HCT116 (cell line): Measurements from ENCODE around the gene DENND4A. TPM values are rescaled to one million over a fixed set of nuclear protein-coding genes. Genes with fewer than 3 reads are reported as not detected.

ENCODE experiments used
- ATAC-seq: fragments of 200-7000 bp; cut with Tn5 transposase; 2 replicates; pipeline ENCODE4 v1.9.1; 2020; ENCODE audit warnings: mild to moderate bottlenecking, moderate library complexity
- BruUV-seq: library from RNA; stranded (reverse); fragments of 400-500 nt; replicated peaks from 2 replicates; lab custom pipeline; 2021; lab: Mats Ljungman, UMichigan
- CTCF ChIA-PET: fragments of 300-600 bp; sonication (Branson Sonifier 250); formaldehyde crosslinking; loops from one replicate; lab custom pipeline; 2021; ENCODE audit warnings: antibody characterized with exemption; lab: Charles Lee
- POLR2A ChIA-PET: fragments of 300-600, 350-600 bp; sonication (Branson Sonifier 250); formaldehyde crosslinking; loops from one replicate; lab custom pipeline; 2021; ENCODE audit warnings: antibody characterized with exemption; lab: Charles Lee
- RAD21 ChIA-PET, 2 experiments: fragments of 300-600 bp; sonication (Branson Sonifier 250); formaldehyde crosslinking; loops; one replicate each; lab custom pipeline; 2023; ENCODE audit warnings: low total read pairs in 2 of 2; ENCODE audit not compliant: uncharacterized antibody in 2 of 2, unreplicated experiment in 2 of 2, low non-redundant PET in 1 of 2; lab: Charles Lee
- DNase-seq: peaks from one replicate; pipeline ENCODE4 v3.0.0-alpha.2; 2010; ENCODE audit warnings: low read depth, low spot score
- H2AFZ ChIP-seq: fragments of 200-600 bp; shearing (Covaris generic), sonication (generic); 2 replicates; pipeline ENCODE4 v1.6.1; 2017; ENCODE audit warnings: low read depth, mixed run types, mixed read lengths, antibody characterized with exemption, low read length; ENCODE audit not compliant: poor library complexity, severe bottlenecking
- H3K27ac ChIP-seq: 2 replicates; pipeline ENCODE4 v1.5.1; 2012; ENCODE audit warnings: low read depth, low read length
- H3K27me3 ChIP-seq: fragments of 200-600 bp; sonication (generic); 2 replicates; pipeline ENCODE4 v1.6.1; 2016; ENCODE audit warnings: mixed run types, low read length, mixed read lengths; ENCODE audit not compliant: insufficient read depth
- H3K36me3 ChIP-seq, 2 experiments: fragments of 200-500 bp in 1 of 2; fragments of 200-600 bp in 1 of 2; sonication (Bioruptor generic) in 1 of 2; sonication (generic) in 1 of 2; 2 replicates each; pipeline versions ENCODE4 v1.5.1 to v1.6.1; 2014 to 2016; ENCODE audit warnings: low read length in 2 of 2, inconsistent platforms in 1 of 2, mixed read lengths in 1 of 2, mixed run types in 1 of 2; ENCODE audit not compliant: insufficient read depth in 2 of 2, control insufficient read depth in 1 of 2
- H3K4me1 ChIP-seq, 2 experiments: fragments of 200-600 bp in 1 of 2; sonication (generic) in 1 of 2; 2 replicates each; pipeline versions ENCODE4 v1.5.1 to v1.6.1; 2012 to 2017; ENCODE audit warnings: low read length in 2 of 2, inconsistent platforms in 1 of 2, mild to moderate bottlenecking in 1 of 2, mixed read lengths in 1 of 2, mixed run types in 1 of 2, moderate library complexity in 1 of 2; ENCODE audit not compliant: insufficient read depth in 2 of 2, control insufficient read depth in 1 of 2
- H3K4me2 ChIP-seq: fragments of 200-600 bp; sonication (generic); 2 replicates; pipeline ENCODE4 v1.6.1; 2017; ENCODE audit warnings: mixed run types, low read length, mixed read lengths
- H3K4me3 ChIP-seq, 2 experiments: fragments of 200-600 bp in 1 of 2; sonication (generic) in 1 of 2; replicated peaks in 1 of 2; 2 replicates each; pipeline ENCODE4 v1.5.1; 2011 to 2016; ENCODE audit warnings: low read length in 2 of 2, control low read depth in 1 of 2, low read depth in 1 of 2, mild to moderate bottlenecking in 1 of 2, mixed read lengths in 1 of 2, mixed run types in 1 of 2
- H3K79me2 ChIP-seq: fragments of 200-600 bp; sonication (generic); 2 replicates; pipeline ENCODE4 v1.6.1; 2017; ENCODE audit warnings: mild to moderate bottlenecking, mixed run types, low read length, moderate library complexity, mixed read lengths; ENCODE audit not compliant: insufficient read depth
- H3K9ac ChIP-seq: fragments of 200-600 bp; sonication (generic); 2 replicates; pipeline ENCODE4 v1.6.1; 2016; ENCODE audit warnings: low read length, mixed read lengths
- H3K9me2 ChIP-seq: fragments of 200-600 bp; sonication (generic), shearing (Covaris generic); 2 replicates; pipeline ENCODE4 v1.6.1; 2017; ENCODE audit warnings: mixed run types, mild to moderate bottlenecking, moderate library complexity; ENCODE audit not compliant: insufficient read depth
- H3K9me3 ChIP-seq, 2 experiments: fragments of 200-500 bp in 1 of 2; fragments of 200-600 bp in 1 of 2; sonication (Bioruptor generic) in 1 of 2; sonication (generic) in 1 of 2; 2 replicates each; pipeline ENCODE4 v1.6.1; 2014 to 2017; ENCODE audit warnings: low read length in 2 of 2, mixed read lengths in 2 of 2, inconsistent platforms in 1 of 2, low read depth in 1 of 2, mild to moderate bottlenecking in 1 of 2, mixed run types in 1 of 2, moderate library complexity in 1 of 2; ENCODE audit not compliant: control insufficient read depth in 1 of 2, insufficient read depth in 1 of 2
- H4K20me1 ChIP-seq: fragments of 200-600 bp; sonication (generic), shearing (Covaris generic); 2 replicates; pipeline ENCODE4 v1.6.1; 2017; ENCODE audit warnings: mixed run types, mild to moderate bottlenecking, moderate library complexity; ENCODE audit not compliant: insufficient read depth
- CBX3 ChIP-seq: IDR thresholded peaks from 2 replicates; pipeline ENCODE4 v1.6.1; 2012; ENCODE audit warnings: low read depth
- CEBPB ChIP-seq: IDR thresholded peaks from 2 replicates; pipeline ENCODE4 v1.6.1; 2012; ENCODE audit warnings: low read depth
- POLR2AphosphoS5 ChIP-seq: IDR thresholded peaks from 2 replicates; pipeline ENCODE4 v1.6.1; 2011; ENCODE audit warnings: mild to moderate bottlenecking, low read depth, low read length, moderate library complexity
- REST ChIP-seq: IDR thresholded peaks from 2 replicates; pipeline ENCODE4 v1.6.1; 2012; ENCODE audit warnings: low read depth
- ZNF274 ChIP-seq: fragments of 200-500 bp; sonication (Bioruptor generic); IDR thresholded peaks from 2 replicates; pipeline ENCODE4 v1.6.1; 2014; ENCODE audit warnings: mild to moderate bottlenecking, low read depth, low read length, inconsistent platforms
- intact Hi-C: fragments of 100-400 bp; cut with micrococcal nuclease; formaldehyde crosslinking; loops from 2 replicates; pipeline ENCODE4 v1.10.0; 2022
- total RNA-seq: library from RNA; stranded (reverse); gene quantifications from one replicate; pipeline ENCODE4 v1.2.1, GENCODE V29; 2021; ENCODE audit not compliant: unreplicated experiment

Gene DENND4A
- total RNA-seq, 1 experiment from 2014 or later: 9.1 TPM

DNA sequence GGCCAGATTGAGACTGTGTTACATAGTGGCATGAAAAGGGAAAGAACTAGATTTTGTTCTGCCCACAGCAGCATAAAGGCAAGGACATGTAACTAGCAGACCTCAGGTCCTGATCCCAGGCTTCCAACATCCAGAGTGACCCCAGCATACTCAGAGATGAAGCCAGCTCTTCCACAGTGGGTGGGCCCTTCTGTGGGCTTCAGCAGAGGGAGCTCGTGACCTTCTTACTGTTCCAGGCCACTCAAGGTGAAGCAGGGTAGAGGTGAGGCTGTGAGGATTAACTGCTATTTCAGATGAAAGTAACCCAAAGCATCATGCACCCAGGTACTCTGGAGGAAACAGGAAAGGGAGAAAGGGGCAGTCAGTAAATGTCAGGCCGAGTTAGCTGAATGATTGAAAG, 171.3 kb downstream of the DENND4A start:
- POLR2A ChIA-PET: interaction anchor here (1.0 kb wide), 1 partner anchor 10 kb away, joined by 3 read pairs; the partner anchor contains the start of gene INTS14

More for the DNA sequence above, 171.3 kb downstream of the DENND4A start:
- Histone ChIP-seq H3K9ac (no peak overlapping the region), H3K9me2 (no peaks in the 10 kb centered on the region), H3K4me2 (no peak overlapping the region), H3K36me3 (no peaks in the 10 kb centered on the region), H3K4me1 (no peaks in the 10 kb centered on the region), H3K9me3 (no peaks in the 10 kb centered on the region), H4K20me1 (no peaks in the 10 kb centered on the region), H2AFZ (no peak overlapping the region), H3K79me2 (no peaks in the 10 kb centered on the region), H3K4me3 (no peak overlapping the region), H3K27ac (no peak overlapping the region), H3K27me3 (no peaks in the 10 kb centered on the region)
- no TSS peak for BruUV-seq
- intact Hi-C loops: no loop called here
- ATAC-seq (no peak), DNase-seq (no peak)
- ChIA-PET RAD21 (no interaction called here), CTCF (no interaction called here)
- TF ChIP-seq ZNF274 (no peak), CBX3 (no peak), POLR2AphosphoS5 (no peak), CEBPB (no peak), REST (no peak)
